ENCODE measurements around the gene HUNK. TPM values are rescaled to one million over a fixed set of nuclear protein-coding genes. Genes with fewer than 3 reads are reported as not detected.

Gene HUNK
- total RNA-seq, 1 experiment from 2014 or later, result not detected

- H3K4me2 ChIP-seq, result no peak overlapping the region
- no TSS peak for BruUV-seq (replicated peaks)
- no peak for TF ChIP-seq CTCF (conservative IDR thresholded peaks at IDR 0.05)
- no peak for TF ChIP-seq EZH2 (IDR thresholded peaks at IDR 0.05; ENCODE audit: low read depth)
- ChIA-PET CTCF (no interaction called here), POLR2A (ENCODE audit: unreplicated experiment) (no interaction called here)
- H3K4me1 ChIP-seq (replicated peaks; ENCODE audit: insufficient read depth), result no peaks in the 10 kb centered on the region
- no peaks in the 10 kb centered on the region for H3F3A ChIP-seq (ENCODE audit: insufficient read depth, low read depth)
- no peak overlapping the region for H2AFZ ChIP-seq
- no peaks in the 10 kb centered on the region for H3K9me2 ChIP-seq (ENCODE audit: insufficient read depth)
- no peak overlapping the region for H3K4me3 ChIP-seq
- no peaks in the 10 kb centered on the region for H3K9me3 ChIP-seq (ENCODE audit: insufficient read depth, low read depth)
- no peaks in the 10 kb centered on the region for H3K79me2 ChIP-seq (ENCODE audit: low read depth)
- H3K27ac ChIP-seq, result no peak overlapping the region
- H3K27me3 ChIP-seq (ENCODE audit: insufficient read depth, low read depth), result peaks cover 37% of the 10 kb centered on the region
- no peak for DNase-seq
- intact Hi-C loops (cut with micrococcal nuclease; ENCODE audit: unreplicated experiment), result no loop called here
- H3K36me3 ChIP-seq (ENCODE audit: low read depth), result no peaks in the 10 kb centered on the region
- H4K20me1 ChIP-seq (ENCODE audit: insufficient read depth), result no peaks in the 10 kb centered on the region
Measured at GRCh38 chr21:31879241-31879650, 6.4 kb downstream of the HUNK start.

GRCh38 chr21:31879911-31880310, 7.1 kb downstream of the HUNK start:
- Histone ChIP-seq H3K9me3 (ENCODE audit: insufficient read depth, low read depth) (no peaks in the 10 kb centered on the region), H3K79me2 (ENCODE audit: low read depth) (no peaks in the 10 kb centered on the region), H3K36me3 (ENCODE audit: low read depth) (no peaks in the 10 kb centered on the region), H3K27me3 (ENCODE audit: insufficient read depth, low read depth) (peaks cover 38% of the 10 kb centered on the region), H3K4me2 (no peak overlapping the region), H2AFZ (no peak overlapping the region), H3K27ac (no peak overlapping the region), H3K4me1 (replicated peaks; ENCODE audit: insufficient read depth) (no peaks in the 10 kb centered on the region), H4K20me1 (ENCODE audit: insufficient read depth) (no peaks in the 10 kb centered on the region), H3K9me2 (ENCODE audit: insufficient read depth) (no peaks in the 10 kb centered on the region), H3F3A (ENCODE audit: insufficient read depth, low read depth) (no peaks in the 10 kb centered on the region), H3K4me3 (no peak overlapping the region)
- CTCF ChIA-PET, result no interaction called here
- POLR2A ChIA-PET (ENCODE audit: unreplicated experiment), result no interaction called here
- no TSS peak for BruUV-seq (replicated peaks)
- DNase-seq, result no peak
- intact Hi-C loops (cut with micrococcal nuclease; ENCODE audit: unreplicated experiment), result no loop called here
- TF ChIP-seq CTCF (conservative IDR thresholded peaks at IDR 0.05) (no peak), EZH2 (IDR thresholded peaks at IDR 0.05; ENCODE audit: low read depth) (no peak)

GRCh38 chr21:31880816-31881215, 8.0 kb downstream of the HUNK start:
- ChIA-PET POLR2A (ENCODE audit: unreplicated experiment) (no interaction called here), CTCF (no interaction called here)
- peaks cover 44% of the 10 kb centered on the region for H3K27me3 ChIP-seq (ENCODE audit: insufficient read depth, low read depth)
- H2AFZ ChIP-seq, result no peak overlapping the region
- H3K4me2 ChIP-seq, result no peak overlapping the region
- no peaks in the 10 kb centered on the region for H3K9me2 ChIP-seq (ENCODE audit: insufficient read depth)
- intact Hi-C loops (cut with micrococcal nuclease; ENCODE audit: unreplicated experiment), result no loop called here
- no TSS peak for BruUV-seq (replicated peaks)
- no peaks in the 10 kb centered on the region for H3K36me3 ChIP-seq (ENCODE audit: low read depth)
- no peak overlapping the region for H3K27ac ChIP-seq
- H3K4me1 ChIP-seq (replicated peaks; ENCODE audit: insufficient read depth), result no peaks in the 10 kb centered on the region
- TF ChIP-seq EZH2 (IDR thresholded peaks at IDR 0.05; ENCODE audit: low read depth) (no peak), CTCF (conservative IDR thresholded peaks at IDR 0.05) (no peak)
- H3K9me3 ChIP-seq (ENCODE audit: insufficient read depth, low read depth), result no peaks in the 10 kb centered on the region
- no peak for DNase-seq
- no peaks in the 10 kb centered on the region for H3K79me2 ChIP-seq (ENCODE audit: low read depth)
- H3F3A ChIP-seq (ENCODE audit: insufficient read depth, low read depth), result no peaks in the 10 kb centered on the region
- H3K4me3 ChIP-seq, result no peak overlapping the region
- H4K20me1 ChIP-seq (ENCODE audit: insufficient read depth), result no peaks in the 10 kb centered on the region

Measured in PC-9 (cell line).